ENCODE data around the gene DGCR8.

GRCh38 chr22:20106849-20107237 lies 26.8 kb downstream of the DGCR8 start:
- no peak for TF ChIP-seq ZFP30 (CRISPR knock-in tag; IDR thresholded peaks at IDR 0.05)
- TF ChIP-seq BACH2 (CRISPR knock-in tag; IDR thresholded peaks at IDR 0.05; ENCODE audit: borderline replicate concordance): no peak
- TF ChIP-seq ZNF8 (CRISPR knock-in tag; IDR thresholded peaks at IDR 0.05): no peak
- no peak for TF ChIP-seq PATZ1 (CRISPR knock-in tag; IDR thresholded peaks at IDR 0.05; ENCODE audit: borderline replicate concordance)
- TF ChIP-seq RARB (CRISPR knock-in tag; IDR thresholded peaks at IDR 0.05): no peak
- no peak for TF ChIP-seq SNAI2 (CRISPR knock-in tag; IDR thresholded peaks at IDR 0.05)
- TF ChIP-seq GLIS3 (CRISPR knock-in tag; IDR thresholded peaks at IDR 0.05): no peak
- TF ChIP-seq ZC3H10 (CRISPR knock-in tag; IDR thresholded peaks at IDR 0.05): no peak
- no peak for TF ChIP-seq TSHZ2 (CRISPR knock-in tag; IDR thresholded peaks at IDR 0.05)

Data from SK-N-SH treated with all-trans-retinoic acid at 6 μM for 48 hours (cell line).